H1 (cell line): ENCODE data around the gene ZNF280B. TPM values are rescaled to one million over a fixed set of nuclear protein-coding genes. Genes with fewer than 3 reads are reported as not detected.

ENCODE experiments used
- CTCF ChIA-PET: fragments of 300-600 bp; sonication (Branson Sonifier 250); formaldehyde crosslinking; loops from one replicate; lab custom pipeline; 2021; ENCODE audit not compliant: partially characterized antibody; lab: Charles Lee
- POLR2A ChIA-PET: fragments of 300-600 bp; sonication (Branson Sonifier 250); formaldehyde crosslinking; loops from one replicate; lab custom pipeline; 2021; ENCODE audit warnings: inconsistent platforms; ENCODE audit not compliant: partially characterized antibody; lab: Charles Lee
- DNase-seq, 2 experiments: peaks; one replicate each; pipeline versions ENCODE4 v3.0.0 to v3.0.0-alpha.2; 2010 to 2022; ENCODE audit warnings: low spot score in 2 of 2, low read depth in 1 of 2, mixed read lengths in 1 of 2
- FAIRE-seq: peaks from 2 replicates; lab custom pipeline; 2011; peaks lifted over from hg19 to GRCh38; lab: Jason Lieb, UNC
- H2AFZ ChIP-seq: 2 replicates; pipeline ENCODE4 v1.8.1; 2012; ENCODE audit warnings: low read length, inconsistent platforms
- H2AK5ac ChIP-seq: 2 replicates; pipeline ENCODE4 v1.6.1; 2013; ENCODE audit warnings: low read depth, low read length
- H2BK120ac ChIP-seq: replicated peaks from 2 replicates; pipeline ENCODE3; 2013; ENCODE audit warnings: low read depth, low read length, inconsistent platforms
- H2BK12ac ChIP-seq: 2 replicates; pipeline ENCODE4 v1.6.1; 2013; ENCODE audit warnings: low read depth, low read length
- H2BK15ac ChIP-seq: 2 replicates; pipeline ENCODE4 v1.6.1; 2013; ENCODE audit warnings: low read length
- H2BK20ac ChIP-seq: 2 replicates; pipeline ENCODE4 v1.6.1; 2013; ENCODE audit warnings: low read length
- H2BK5ac ChIP-seq: 2 replicates; pipeline ENCODE4 v1.6.1; 2013; ENCODE audit warnings: low read depth, low read length
- H3K14ac ChIP-seq: 2 replicates; pipeline ENCODE4 v1.6.1; 2013; ENCODE audit warnings: inconsistent platforms; ENCODE audit not compliant: insufficient read length
- H3K18ac ChIP-seq: 2 replicates; pipeline ENCODE4 v1.6.1; 2013; ENCODE audit warnings: low read length; ENCODE audit errors: extremely low read depth
- H3K23ac ChIP-seq: 2 replicates; pipeline ENCODE4 v1.6.1; 2013; ENCODE audit warnings: inconsistent platforms; ENCODE audit not compliant: insufficient read length
- H3K23me2 ChIP-seq: 2 replicates; pipeline ENCODE4 v1.6.1; 2013; ENCODE audit warnings: low read depth, low read length
- H3K27ac ChIP-seq: 2 replicates; pipeline ENCODE4 v1.6.1; 2011; ENCODE audit warnings: low read depth, low read length, inconsistent platforms
- H3K27me3 ChIP-seq, 4 experiments: replicated peaks in 1 of 4; 1 replicate in 1 of 4; 2 replicates in 3 of 4; pipeline versions ENCODE4 v1.6.1 to v1.8.1; 2011 to 2013; ENCODE audit warnings: low read length in 3 of 4, mild to moderate bottlenecking in 3 of 4, inconsistent platforms in 2 of 4, mixed read lengths in 2 of 4, moderate library complexity in 1 of 4; ENCODE audit not compliant: control insufficient read depth in 3 of 4, insufficient read depth in 3 of 4; ENCODE audit errors: extremely low read depth in 1 of 4
- H3K36me3 ChIP-seq, 4 experiments: 2 replicates each; pipeline versions ENCODE4 v1.6.1 to v1.8.1; 2011 to 2013; ENCODE audit warnings: mild to moderate bottlenecking in 4 of 4, low read length in 3 of 4, moderate library complexity in 2 of 4, control low read depth in 1 of 4, inconsistent platforms in 1 of 4; ENCODE audit not compliant: insufficient read depth in 4 of 4, control insufficient read depth in 2 of 4
- H3K4ac ChIP-seq: replicated peaks from 2 replicates; pipeline ENCODE3; 2013; ENCODE audit warnings: low read length, low read depth, mixed read lengths, inconsistent platforms; ENCODE audit not compliant: insufficient read length
- H3K4me1 ChIP-seq, 4 experiments: replicated peaks in 1 of 4; 1 replicate in 1 of 4; 2 replicates in 3 of 4; pipeline versions ENCODE4 v1.6.1 to v1.8.1; 2011 to 2013; ENCODE audit warnings: low read length in 3 of 4, inconsistent platforms in 2 of 4, mixed read lengths in 1 of 4; ENCODE audit not compliant: insufficient read depth in 4 of 4, control insufficient read depth in 3 of 4
- H3K4me2 ChIP-seq, 2 experiments: 2 replicates each; pipeline versions ENCODE4 v1.6.1 to v1.8.1; 2011 to 2013; ENCODE audit warnings: low read depth in 2 of 2, low read length in 2 of 2, control low read depth in 1 of 2, inconsistent platforms in 1 of 2, mild to moderate bottlenecking in 1 of 2; ENCODE audit not compliant: insufficient read depth in 1 of 2
- H3K4me3 ChIP-seq, 4 experiments: fragments of 200-600, 300-600 bp in 1 of 4; sonication (generic), shearing (Covaris generic), sonication (Bioruptor Twin) in 1 of 4; 2 replicates each; pipeline versions ENCODE4 v1.5.1 to v1.8.1; 2011 to 2016; ENCODE audit warnings: low read length in 4 of 4, low read depth in 3 of 4, control low read depth in 2 of 4, inconsistent platforms in 2 of 4, mild to moderate bottlenecking in 2 of 4, mixed read lengths in 1 of 4, moderate library complexity in 1 of 4; ENCODE audit not compliant: insufficient read depth in 2 of 4; ENCODE audit errors: extremely low read depth in 1 of 4
- H3K56ac ChIP-seq: replicated peaks from 2 replicates; pipeline ENCODE3; 2013; ENCODE audit warnings: low read depth, mild to moderate bottlenecking, mixed read lengths, low read length, inconsistent platforms; ENCODE audit not compliant: insufficient read length
- H3K79me1 ChIP-seq: 2 replicates; pipeline ENCODE4 v1.6.1; 2013; ENCODE audit warnings: low read depth, low read length, control low read depth
- H3K79me2 ChIP-seq, 2 experiments: 2 replicates each; pipeline versions ENCODE4 v1.6.1 to v1.8.1; 2012 to 2013; ENCODE audit warnings: low read length in 2 of 2, mild to moderate bottlenecking in 2 of 2, inconsistent platforms in 1 of 2; ENCODE audit not compliant: insufficient read depth in 2 of 2, control insufficient read depth in 1 of 2
- H3K9ac ChIP-seq, 4 experiments: replicated peaks in 1 of 4; 1 replicate in 1 of 4; 2 replicates in 3 of 4; pipeline versions ENCODE4 v1.6.1 to v1.8.1; 2011 to 2013; ENCODE audit warnings: low read depth in 3 of 4, low read length in 3 of 4, control low read depth in 2 of 4, mild to moderate bottlenecking in 2 of 4, moderate library complexity in 2 of 4, inconsistent platforms in 1 of 4; ENCODE audit errors: extremely low read depth in 1 of 4
- H3K9me3 ChIP-seq, 2 experiments: 2 replicates each; pipeline versions ENCODE4 v1.6.1 to v1.8.1; 2012 to 2013; ENCODE audit warnings: mild to moderate bottlenecking in 2 of 2, moderate library complexity in 2 of 2, control low read depth in 1 of 2, inconsistent platforms in 1 of 2, low read depth in 1 of 2, low read length in 1 of 2, mixed read lengths in 1 of 2; ENCODE audit not compliant: insufficient read depth in 2 of 2
- H4K20me1 ChIP-seq, 2 experiments: replicated peaks in 1 of 2; 2 replicates each; pipeline versions ENCODE3 to v1.8.1; 2011 to 2013; ENCODE audit warnings: inconsistent platforms in 2 of 2, low read length in 2 of 2, mild to moderate bottlenecking in 1 of 2; ENCODE audit not compliant: insufficient read depth in 2 of 2, control insufficient read depth in 1 of 2
- H4K5ac ChIP-seq: 2 replicates; pipeline ENCODE4 v1.6.1; 2013; ENCODE audit warnings: low read length, low read depth, mixed read lengths, inconsistent platforms; ENCODE audit not compliant: insufficient read length
- H4K8ac ChIP-seq: 2 replicates; pipeline ENCODE4 v1.8.0; 2013; ENCODE audit warnings: mild to moderate bottlenecking, moderate library complexity, low read length, inconsistent platforms; ENCODE audit not compliant: insufficient read depth; ENCODE audit errors: extremely low read depth
- H4K91ac ChIP-seq: replicated peaks from 2 replicates; pipeline ENCODE3; 2013; ENCODE audit warnings: low read length, mixed read lengths, inconsistent platforms; ENCODE audit not compliant: insufficient read length
- BCL11A ChIP-seq, 2 experiments: IDR thresholded peaks; one replicate each; pipeline ENCODE4 v1.6.1; 2011; ENCODE audit warnings: low read depth in 2 of 2, low read length in 2 of 2, mild to moderate bottlenecking in 2 of 2
- HDAC2 ChIP-seq, 2 experiments: fragments of 300-600 bp in 1 of 2; sonication (generic) in 1 of 2; IDR thresholded peaks; 2 replicates each; pipeline ENCODE4 v1.6.1; 2011 to 2012; ENCODE audit warnings: low read depth in 2 of 2, low read length in 2 of 2, mild to moderate bottlenecking in 2 of 2, moderate library complexity in 2 of 2, borderline replicate concordance in 1 of 2, inconsistent platforms in 1 of 2
- MAFK ChIP-seq: IDR thresholded peaks from 2 replicates; pipeline ENCODE4 v1.6.1; 2012; ENCODE audit warnings: low read depth, mild to moderate bottlenecking, improper control_type of control experiment, low read length
- TAF1 ChIP-seq: IDR thresholded peaks from 2 replicates; pipeline ENCODE4 v1.6.1; 2011; ENCODE audit warnings: mild to moderate bottlenecking, low read depth, low read length
- WGBS, 2 experiments: shearing (Covaris generic) in 1 of 2; methylation state at CpG; one replicate each; pipeline versions ENCODE4 v1.1.6 to v1.1.7; 2013 to 2015; ENCODE audit warnings: low lambda C conversion rate in 2 of 2, mixed read lengths in 2 of 2, inconsistent platforms in 1 of 2, low coverage in 1 of 2, missing lambda C conversion rate in 1 of 2; ENCODE audit not compliant: insufficient replicate concordance in 2 of 2, insufficient coverage in 1 of 2, insufficient read length in 1 of 2; ENCODE audit errors: extremely low coverage in 1 of 2, missing lambda C conversion rate in 1 of 2; 5-methylcytosine and 5-hydroxymethylcytosine counted together
- polyA plus RNA-seq, 7 experiments: library from polyadenylated mRNA; depleted of rRNA in 3 of 7; stranded (reverse) in 5 of 7; unstranded in 2 of 7; fragments of >200 nt in 5 of 7; fragments of 200-250 nt in 2 of 7; gene quantifications; 1 replicate in 5 of 7; 2 replicates in 1 of 7; 4 replicates in 1 of 7; pipeline versions ENCODE4 v1.2.1 to v1.2.3, GENCODE V29; 2011 to 2013; ENCODE audit warnings: missing spikeins in 2 of 7, mixed read lengths in 2 of 7
- total RNA-seq: library from RNA; stranded (reverse); fragmentation: NEBNext Ultra II Directional; extraction: Animal tissue kit (Norgen Biotek cat#: 25700); gene quantifications from 2 replicates; pipeline ENCODE4 v1.2.1, GENCODE V29; 2021

The ZNF280B gene
- total and polyA plus RNA-seq, 2 of the 8 experiments (the other 6 are each of a cell fraction or from before 2014, with no cell fraction given): 4.8 to 11.7 TPM

- no peak overlapping the region for H4K8ac ChIP-seq
These were observed 39.0 kb downstream of the ZNF280B start for GRCh38 chr22:22469527-22469926.

More at GRCh38 chr22:22469527-22469926, 39.0 kb downstream of the ZNF280B start:
- H4K20me1 ChIP-seq: no peaks in the 10 kb centered on the region
- no peak overlapping the region for H3K18ac ChIP-seq
- no peaks in the 10 kb centered on the region for H3K79me1 ChIP-seq
- no peak overlapping the region for H2BK20ac ChIP-seq
- H3K79me2 ChIP-seq: no peaks in the 10 kb centered on the region
- H3K4ac ChIP-seq: no peak overlapping the region
- no peak overlapping the region for H4K5ac ChIP-seq
- no peak overlapping the region for H2AFZ ChIP-seq
- no peaks in the 10 kb centered on the region; a peak in 1 of 8 replicates for H3K36me3 ChIP-seq
- no peak overlapping the region for H4K91ac ChIP-seq
- H2BK12ac ChIP-seq: no peak overlapping the region
- H3K4me3 ChIP-seq: no peak overlapping the region
- H3K4me1 ChIP-seq: peaks cover 0 to 2% (median under 1%) of the 10 kb centered on the region in 4 experiments; a peak in 3 of 7 replicates
- H3K23ac ChIP-seq: no peak overlapping the region
- no peak overlapping the region for H3K56ac ChIP-seq
- CTCF ChIA-PET: interaction anchor here (0.6 kb wide), 1 partner anchor 359 kb away, joined by 3 read pairs; no protein-coding TSS in a partner anchor
- H3K27ac ChIP-seq: no peak overlapping the region
- POLR2A ChIA-PET: no interaction called here
- TF ChIP-seq HDAC2 (IDR thresholded peaks at IDR 0.05; ENCODE audit: borderline replicate concordance in 1 of 2, low read depth in 2 of 2, low read length in 2 of 2) (no peak), BCL11A (IDR thresholded peaks at IDR 0.05; ENCODE audit: low read depth in 2 of 2, low read length in 2 of 2) (no peak), TAF1 (no peak), MAFK (no peak)
- peaks cover 1 to 21% (median 13%) of the 10 kb centered on the region in 4 experiments; a peak in 5 of 7 replicates for H3K27me3 ChIP-seq
- no peak overlapping the region for H3K4me2 ChIP-seq
- DNase-seq: no peak
- H3K14ac ChIP-seq: no peak overlapping the region
- H3K23me2 ChIP-seq: no peaks in the 10 kb centered on the region
- FAIRE-seq: no peak
- no peak overlapping the region for H2BK120ac ChIP-seq
- no peak overlapping the region for H2AK5ac ChIP-seq
- no peak overlapping the region for H2BK5ac ChIP-seq
- H3K9ac ChIP-seq: no peak overlapping the region
- peaks cover 6 to 11% of the 10 kb centered on the region in 2 experiments for H3K9me3 ChIP-seq
- WGBS, 2 experiments: 72% methylated on average over 2 of the region's 2 CpGs; no CpG with 5 or more reads in 1 of the 2 experiments
- H2BK15ac ChIP-seq: no peak overlapping the region
